Activated CD4-positive, alpha-beta T cell treated with anti-CD3 and anti-CD28 coated beads for 36 hours (primary cell): ENCODE data around the gene DMPK. TPM values are rescaled to one million over a fixed set of nuclear protein-coding genes. Genes with fewer than 3 reads are reported as not detected.

Experiments used
- ATAC-seq: fragments of 200-7000 bp; cut with Tn5 transposase; one replicate; pipeline ENCODE4 v1.10.0; 2021; ENCODE audit warnings: mild to moderate bottlenecking, moderate library complexity
- CTCF ChIA-PET: fragments of 350-600 bp; sonication (Branson Sonifier 250); formaldehyde crosslinking; loops from one replicate; lab custom pipeline; 2021; ENCODE audit warnings: antibody characterized with exemption; lab: Charles Lee
- POLR2A ChIA-PET: fragments of 350-600 bp; sonication (Branson Sonifier 250); formaldehyde crosslinking; loops from one replicate; lab custom pipeline; 2021; ENCODE audit warnings: antibody characterized with exemption, inconsistent platforms; lab: Charles Lee
- DNase-seq: peaks from one replicate; pipeline ENCODE4 v3.0.0-alpha.2; 2020
- H3K27ac Mint-ChIP-seq: one replicate; pipeline ENCODE4 v1.8.0; 2021; ENCODE audit warnings: mixed read lengths
- H3K27me3 Mint-ChIP-seq: one replicate; pipeline ENCODE4 v1.8.0; 2021; ENCODE audit warnings: mixed read lengths
- H3K36me3 Mint-ChIP-seq: one replicate; pipeline ENCODE4 v1.8.0; 2021; ENCODE audit warnings: low read depth, mixed read lengths
- H3K4me1 Mint-ChIP-seq: one replicate; pipeline ENCODE4 v1.8.0; 2021; ENCODE audit warnings: mixed read lengths
- H3K4me3 Mint-ChIP-seq: one replicate; pipeline ENCODE4 v1.8.0; 2021; ENCODE audit warnings: mild to moderate bottlenecking, moderate library complexity, mixed read lengths
- H3K9me3 Mint-ChIP-seq: one replicate; pipeline ENCODE4 v1.8.0; 2021; ENCODE audit warnings: low read depth, mixed read lengths
- intact Hi-C, 2 experiments: fragments of 100-400 bp; cut with DNase I in 1 of 2; cut with micrococcal nuclease in 1 of 2; formaldehyde crosslinking; loops; one replicate each; pipeline versions ENCODE4 v1.14.2 to v1.15.1; 2022 to 2024; cut with DNase I, micrococcal nuclease
- total RNA-seq, 2 experiments: library from RNA; stranded (reverse); gene quantifications; one replicate each; pipeline ENCODE4 v1.2.3, GENCODE V29; 2021

The DMPK gene
- 10 to 100 TPM; 15.0 to 19.4 TPM for total RNA-seq

GRCh38 chr19:45782162-45782691 is at the start of gene DMPK:
Gene DMPK, minus strand, starts transcription at chr19:45782490. Its CDS starts 138 bp downstream, at chr19:45782352.
- Mint-ChIP-seq H3K27ac (no peak within 1 kb of the TSS), H3K9me3 (no peaks in the 10 kb centered on the region), H3K4me1 (peaks cover 16% of the 10 kb centered on the region), H3K4me3 (no peak within 1 kb of the TSS), H3K27me3 (peaks cover 9% of the 10 kb centered on the region), H3K36me3 (peaks cover 25% of the 10 kb centered on the region)
- no peak for ATAC-seq
- ChIA-PET CTCF (no interaction called here), POLR2A (no interaction called here)
- intact Hi-C loops = no loop called here
- no peak for DNase-seq

- H3K27ac Mint-ChIP-seq = no peak overlapping the region
- H3K4me1 Mint-ChIP-seq = no peaks in the 10 kb centered on the region
- H3K27me3 Mint-ChIP-seq = no peaks in the 10 kb centered on the region
- H3K4me3 Mint-ChIP-seq = no peak overlapping the region
- peaks cover 58% of the 10 kb centered on the region for H3K36me3 Mint-ChIP-seq
- intact Hi-C loops = no loop called here
- H3K9me3 Mint-ChIP-seq = no peaks in the 10 kb centered on the region
- CTCF ChIA-PET = no interaction called here
- POLR2A ChIA-PET = no interaction called here
- DNase-seq (no peak), ATAC-seq (no peak)
Observed at GRCh38 chr19:45828945-45829344, 46.7 kb upstream of the DMPK start.

GRCh38 chr19:45828523-45828922 is 46.2 kb upstream of the DMPK start:
- intact Hi-C loops = no loop called here
- H3K4me3 Mint-ChIP-seq = no peak overlapping the region
- no peaks in the 10 kb centered on the region for H3K9me3 Mint-ChIP-seq
- no peaks in the 10 kb centered on the region for H3K27me3 Mint-ChIP-seq
- ChIA-PET CTCF (interaction anchor here (0.6 to 0.8 kb wide), 3 partner anchors 12 to 227 kb away, joined by 3 to 4 read pairs (median 3); no protein-coding TSS in a partner anchor), POLR2A (no interaction called here)
- H3K36me3 Mint-ChIP-seq = peaks cover 57% of the 10 kb centered on the region
- no peaks in the 10 kb centered on the region for H3K4me1 Mint-ChIP-seq
- DNase-seq = no peak
- ATAC-seq = no peak
- no peak overlapping the region for H3K27ac Mint-ChIP-seq

GRCh38 chr19:45827459-45828093 is 45.3 kb upstream of the DMPK start:
- intact Hi-C loops = no loop called here
- H3K27ac Mint-ChIP-seq = no peak overlapping the region
- ATAC-seq (no peak), DNase-seq (no peak)
- ChIA-PET CTCF (interaction anchor here (0.6 to 2.0 kb wide), 3 partner anchors 11 to 228 kb away, joined by 3 to 10 read pairs (median 3); partner anchors contain the start of gene SIX5), POLR2A (no interaction called here)
- no peaks in the 10 kb centered on the region for H3K9me3 Mint-ChIP-seq
- no peaks in the 10 kb centered on the region for H3K27me3 Mint-ChIP-seq
- no peaks in the 10 kb centered on the region for H3K4me1 Mint-ChIP-seq
- peaks cover 56% of the 10 kb centered on the region for H3K36me3 Mint-ChIP-seq
- H3K4me3 Mint-ChIP-seq = no peak overlapping the region

- Mint-ChIP-seq H3K27ac (no peak overlapping the region), H3K4me3 (no peak overlapping the region), H3K4me1 (no peaks in the 10 kb centered on the region), H3K36me3 (peaks cover 53% of the 10 kb centered on the region), H3K9me3 (no peaks in the 10 kb centered on the region), H3K27me3 (no peaks in the 10 kb centered on the region)
- no peak for ATAC-seq
- DNase-seq = no peak
- intact Hi-C loops = no loop called here
- ChIA-PET POLR2A (no interaction called here), CTCF (interaction anchor here (1.1 to 2.0 kb wide), 2 partner anchors 10 to 58 kb away, joined by 3 to 10 read pairs; partner anchors contain the start of gene SIX5)
Observed at GRCh38 chr19:45826934-45827333, 44.6 kb upstream of the DMPK start.

GRCh38 chr19:45825917-45826893 is 43.9 kb upstream of the DMPK start:
- no peaks in the 10 kb centered on the region for H3K27me3 Mint-ChIP-seq
- DNase-seq = no peak
- no peak overlapping the region for H3K27ac Mint-ChIP-seq
- H3K4me3 Mint-ChIP-seq = no peak overlapping the region
- POLR2A ChIA-PET = no interaction called here
- peaks cover 50% of the 10 kb centered on the region for H3K36me3 Mint-ChIP-seq
- no peak for ATAC-seq
- intact Hi-C loops = no loop called here
- H3K4me1 Mint-ChIP-seq = no peaks in the 10 kb centered on the region
- CTCF ChIA-PET = interaction anchor here (1.0 to 2.0 kb wide), 2 partner anchors 9 to 191 kb away, joined by 3 to 10 read pairs; no protein-coding TSS in a partner anchor
- H3K9me3 Mint-ChIP-seq = no peaks in the 10 kb centered on the region

GRCh38 chr19:45825263-45825605 is 42.9 kb upstream of the DMPK start:
- ChIA-PET CTCF (interaction anchor here (0.7 to 1.0 kb wide), 2 partner anchors 9 to 192 kb away, joined by 3 read pairs; no protein-coding TSS in a partner anchor), POLR2A (no interaction called here)
- Mint-ChIP-seq H3K27me3 (no peaks in the 10 kb centered on the region), H3K4me1 (no peaks in the 10 kb centered on the region), H3K36me3 (peaks cover 44% of the 10 kb centered on the region), H3K9me3 (no peaks in the 10 kb centered on the region), H3K4me3 (no peak overlapping the region), H3K27ac (no peak overlapping the region)
- DNase-seq (no peak), ATAC-seq (no peak)
- intact Hi-C loops = no loop called here

- POLR2A ChIA-PET = no interaction called here
- peaks cover 41% of the 10 kb centered on the region for H3K36me3 Mint-ChIP-seq
- H3K27me3 Mint-ChIP-seq = no peaks in the 10 kb centered on the region
- H3K4me3 Mint-ChIP-seq = no peak overlapping the region
- DNase-seq (no peak), ATAC-seq (no peak)
- H3K27ac Mint-ChIP-seq = no peak overlapping the region
- H3K4me1 Mint-ChIP-seq = no peaks in the 10 kb centered on the region
- no peaks in the 10 kb centered on the region for H3K9me3 Mint-ChIP-seq
- intact Hi-C loops = no loop called here
- CTCF ChIA-PET = interaction anchor here (0.7 to 2.5 kb wide), 3 partner anchors 9 to 25 kb away, joined by 3 to 12 read pairs (median 3); no protein-coding TSS in a partner anchor
Observed at GRCh38 chr19:45824531-45825262, 42.4 kb upstream of the DMPK start.

GRCh38 chr19:45824041-45824471 is 41.8 kb upstream of the DMPK start:
- Mint-ChIP-seq H3K36me3 (peaks cover 40% of the 10 kb centered on the region), H3K27me3 (no peaks in the 10 kb centered on the region), H3K4me1 (no peaks in the 10 kb centered on the region), H3K27ac (no peak overlapping the region), H3K4me3 (no peak overlapping the region), H3K9me3 (no peaks in the 10 kb centered on the region)
- ChIA-PET POLR2A (no interaction called here), CTCF (interaction anchor here (0.7 to 2.5 kb wide), 2 partner anchors 12 to 25 kb away, joined by 3 to 12 read pairs; no protein-coding TSS in a partner anchor)
- ATAC-seq (no peak), DNase-seq (no peak)
- intact Hi-C loops = no loop called here

- intact Hi-C loops = no loop called here
- no peak overlapping the region for H3K27ac Mint-ChIP-seq
- H3K4me3 Mint-ChIP-seq = no peak overlapping the region
- ChIA-PET CTCF (interaction anchor here (2.5 kb wide), 1 partner anchor 24 kb away, joined by 12 read pairs; no protein-coding TSS in a partner anchor), POLR2A (no interaction called here)
- H3K9me3 Mint-ChIP-seq = no peaks in the 10 kb centered on the region
- no peak for DNase-seq
- no peaks in the 10 kb centered on the region for H3K27me3 Mint-ChIP-seq
- ATAC-seq = no peak
- H3K4me1 Mint-ChIP-seq = no peaks in the 10 kb centered on the region
- H3K36me3 Mint-ChIP-seq = peaks cover 34% of the 10 kb centered on the region
Observed at GRCh38 chr19:45823182-45823581, 40.9 kb upstream of the DMPK start.

GRCh38 chr19:45822716-45823115 is 40.4 kb upstream of the DMPK start:
- H3K36me3 Mint-ChIP-seq = peaks cover 31% of the 10 kb centered on the region
- intact Hi-C loops = no loop called here
- ATAC-seq (no peak), DNase-seq (no peak)
- ChIA-PET CTCF (interaction anchor here (2.5 kb wide), 1 partner anchor 23 kb away, joined by 12 read pairs; no protein-coding TSS in a partner anchor), POLR2A (no interaction called here)
- H3K27ac Mint-ChIP-seq = no peak overlapping the region
- H3K9me3 Mint-ChIP-seq = no peaks in the 10 kb centered on the region
- no peaks in the 10 kb centered on the region for H3K4me1 Mint-ChIP-seq
- H3K27me3 Mint-ChIP-seq = no peaks in the 10 kb centered on the region
- H3K4me3 Mint-ChIP-seq = no peak overlapping the region
